Measurements from ENCODE around the gene ZNF526. TPM values are rescaled to one million over a fixed set of nuclear protein-coding genes. Genes with fewer than 3 reads are reported as not detected.

Gene ZNF526
- total and polyA plus RNA-seq, 5 donors from 2014 or later: 4.0 to 8.8 (median 5.8) TPM

DNA sequence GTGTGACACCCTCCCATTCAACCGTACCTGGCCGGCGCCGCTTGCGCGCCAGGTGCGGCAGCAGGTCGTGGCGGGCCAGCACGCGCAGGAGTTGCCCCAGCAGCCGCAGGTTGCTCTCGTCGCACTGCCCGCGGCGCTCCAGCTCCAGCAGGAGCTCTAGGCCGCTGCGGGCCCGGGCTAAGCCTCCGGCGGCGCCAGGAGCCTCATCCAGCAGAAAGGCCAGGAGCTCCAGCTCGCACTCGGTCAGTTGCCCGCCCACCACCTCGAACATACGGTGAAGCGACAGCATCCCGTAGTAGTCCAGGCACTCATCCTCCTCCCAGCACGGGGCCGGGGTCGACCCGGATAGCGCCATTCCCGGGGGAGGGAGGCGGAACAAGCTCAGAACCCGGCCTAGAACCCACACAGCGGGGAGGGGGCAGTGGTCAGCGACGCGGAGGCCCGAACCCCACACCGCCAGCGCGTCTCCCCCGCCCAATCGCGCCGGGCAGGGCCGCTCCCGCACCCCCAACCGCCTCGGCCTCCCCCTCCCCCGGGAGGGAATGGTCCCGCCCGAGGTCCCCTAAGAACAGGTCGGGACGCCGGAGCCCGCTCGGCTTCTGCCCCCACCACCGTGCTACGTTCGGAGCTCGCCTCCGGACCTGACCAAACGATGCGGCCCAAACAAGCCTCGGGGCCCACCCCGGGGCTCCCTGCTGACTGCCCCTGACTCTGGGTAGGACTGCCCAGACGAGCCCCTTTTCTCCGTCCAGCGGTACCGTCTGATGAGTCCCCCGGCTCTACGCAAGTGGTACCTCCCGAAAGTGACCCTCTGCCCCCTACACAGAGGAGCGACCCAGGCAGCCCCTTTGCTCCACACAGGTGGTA, 3.2 kb upstream of the ZNF526 start:
- Histone ChIP-seq H3K27ac (ENCODE audit: insufficient read depth, low read length, poor library complexity, severe bottlenecking) (peak overlapping the region; percentile 97), H3K4me1 (ENCODE audit: control insufficient read depth, insufficient read depth, low read length, poor library complexity, severe bottlenecking) (peaks cover 85% of the 10 kb centered on the region), H3K27me3 (ENCODE audit: control insufficient read depth, insufficient read depth, low read length) (no peaks in the 10 kb centered on the region), H3K36me3 (ENCODE audit: control insufficient read depth, insufficient read depth, low read length) (peaks cover 41% of the 10 kb centered on the region), H3K4me3 (ENCODE audit: low read depth, low read length) (peak overlapping the region; percentile 96), H3K9me3 (ENCODE audit: control insufficient read depth in 2 of 2, low read length in 2 of 2) (no peaks in the 10 kb centered on the region)
- Mint-ChIP-seq H3K4me3 (peak overlapping the region; percentile 91 to 98 (median 95)), H3K4me1 (peaks cover 22 to 81% (median 61%) of the 10 kb centered on the region in 4 donors), H3K9me3 (peaks cover 0 to 2% (median 0%) of the 10 kb centered on the region in 7 donors), H3K36me3 (peaks cover 38% of the 10 kb centered on the region), H3K27ac (peak overlapping the region; percentile 96 to 100 (median 97)), H3K27me3 (peaks cover 7% of the 10 kb centered on the region)
- ATAC-seq (ENCODE audit: low read depth in 2 of 2) (no peak), DNase-seq (peak in 2 of 3 donors; percentile 25 to 34)

DNA sequence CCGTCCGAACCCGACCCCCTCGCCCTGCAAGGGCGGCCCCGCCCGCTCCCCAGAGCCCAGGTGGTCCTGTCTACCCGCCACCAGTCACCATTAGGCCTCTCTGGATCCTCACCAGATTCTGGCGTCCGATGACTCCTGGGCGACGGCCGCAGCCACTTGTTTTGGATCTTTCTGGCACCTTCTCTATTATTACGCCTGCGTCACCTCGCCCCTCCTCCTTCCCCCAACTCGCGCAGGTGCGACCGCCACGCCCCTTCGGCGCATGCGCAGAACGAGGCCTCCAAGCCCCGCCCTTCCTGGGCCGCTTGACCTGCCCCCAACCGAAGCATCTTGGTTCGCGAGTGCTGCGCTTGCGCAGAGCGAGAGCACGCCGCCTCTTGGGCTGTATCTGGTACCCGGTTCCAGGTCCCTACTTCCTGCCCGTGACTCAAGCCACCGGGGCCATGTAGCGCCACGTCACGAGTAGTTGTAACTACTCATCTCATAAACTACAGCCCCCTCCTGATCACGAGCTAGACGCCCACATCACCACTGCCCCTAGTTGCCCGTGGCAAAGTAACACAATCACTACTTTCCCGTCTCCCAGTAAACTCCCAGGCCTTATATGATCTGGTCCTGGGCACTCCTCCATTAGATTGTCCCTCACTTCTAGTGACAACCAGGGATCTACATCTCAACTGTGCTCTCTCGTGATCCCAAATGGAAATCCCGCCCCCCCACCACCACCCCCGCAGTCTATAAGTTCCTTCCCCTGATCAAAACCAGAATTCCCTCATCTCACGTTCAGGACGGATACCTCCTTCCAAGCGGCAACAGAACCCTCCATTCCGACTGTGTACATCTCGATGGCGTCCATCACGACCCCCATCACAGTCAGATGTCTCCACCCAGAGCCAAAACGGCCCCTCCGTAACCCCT, 2.3 kb upstream of the ZNF526 start, which contains the start of gene DEDD2:
Gene DEDD2 (minus strand): TSS at position 158 of the 918 bp plus-strand sequence. CDS start 670 bp downstream, outside the sequence.
- Mint-ChIP-seq H3K27ac (peak within 1 kb of the TSS; percentile 96 to 100 (median 97)), H3K36me3 (peaks cover 34% of the 10 kb centered on the region), H3K9me3 (peaks cover 0 to 2% (median 0%) of the 10 kb centered on the region in 7 donors), H3K27me3 (peaks cover 7% of the 10 kb centered on the region), H3K4me1 (peaks cover 20 to 81% (median 64%) of the 10 kb centered on the region in 4 donors), H3K4me3 (peak within 1 kb of the TSS; percentile 91 to 98 (median 96))
- H3K4me3 ChIP-seq (ENCODE audit: low read depth, low read length): peak within 1 kb of the TSS; percentile 96
- peak within 1 kb of the TSS; percentile 97 for H3K27ac ChIP-seq (ENCODE audit: insufficient read depth, low read length, poor library complexity, severe bottlenecking)
- H3K9me3 ChIP-seq (ENCODE audit: control insufficient read depth in 2 of 2, low read length in 2 of 2): no peaks in the 10 kb centered on the region
- DNase-seq (peak; percentile 99 to 100 (median 100)), ATAC-seq (ENCODE audit: low read depth in 2 of 2) (peak; percentile 79 to 82)
- H3K36me3 ChIP-seq (ENCODE audit: control insufficient read depth, insufficient read depth, low read length): peaks cover 33% of the 10 kb centered on the region
- no peaks in the 10 kb centered on the region for H3K27me3 ChIP-seq (ENCODE audit: control insufficient read depth, insufficient read depth, low read length)
- peaks cover 80% of the 10 kb centered on the region for H3K4me1 ChIP-seq (ENCODE audit: control insufficient read depth, insufficient read depth, low read length, poor library complexity, severe bottlenecking)

GRCh38 chr19:42220751-42221097, 612 bp downstream of the ZNF526 start:
- peaks cover 52% of the 10 kb centered on the region for H3K4me1 ChIP-seq (ENCODE audit: control insufficient read depth, insufficient read depth, low read length, poor library complexity, severe bottlenecking)
- Mint-ChIP-seq H3K4me3 (peak overlapping the region; percentile 94 to 100 (median 98)), H3K4me1 (peaks cover 12 to 58% (median 40%) of the 10 kb centered on the region in 4 donors), H3K9me3 (peaks cover 0 to 2% (median 0%) of the 10 kb centered on the region in 7 donors), H3K27ac (peak overlapping the region; percentile 41 to 99 (median 97)), H3K27me3 (peaks cover 7% of the 10 kb centered on the region), H3K36me3 (peaks cover 13% of the 10 kb centered on the region)
- peak overlapping the region; percentile 97 for H3K27ac ChIP-seq (ENCODE audit: insufficient read depth, low read length, poor library complexity, severe bottlenecking)
- H3K36me3 ChIP-seq (ENCODE audit: control insufficient read depth, insufficient read depth, low read length): peaks cover 20% of the 10 kb centered on the region
- H3K4me3 ChIP-seq (ENCODE audit: low read depth, low read length): peak overlapping the region; percentile 76
- ATAC-seq (ENCODE audit: low read depth in 2 of 2) (no peak), DNase-seq (no peak)
- H3K27me3 ChIP-seq (ENCODE audit: control insufficient read depth, insufficient read depth, low read length): no peaks in the 10 kb centered on the region
- H3K9me3 ChIP-seq (ENCODE audit: control insufficient read depth in 2 of 2, low read length in 2 of 2): no peaks in the 10 kb centered on the region

- peak overlapping the region in 1 of 3 donors; percentile 60 for H3K27ac Mint-ChIP-seq
- H3K36me3 ChIP-seq (ENCODE audit: control insufficient read depth, insufficient read depth, low read length): peaks cover 51% of the 10 kb centered on the region
Measured at GRCh38 chr19:42224940-42225717, 5.0 kb downstream of the ZNF526 start.

GRCh38 chr19:42225718-42226292, 5.7 kb downstream of the ZNF526 start:
- DNase-seq: no peak
- peaks cover 56% of the 10 kb centered on the region for H3K36me3 ChIP-seq (ENCODE audit: control insufficient read depth, insufficient read depth, low read length)
- H3K36me3 Mint-ChIP-seq: peaks cover 24% of the 10 kb centered on the region

More at GRCh38 chr19:42224940-42225717, 5.0 kb downstream of the ZNF526 start:
- DNase-seq (no peak), ATAC-seq (ENCODE audit: low read depth in 2 of 2) (no peak)
- Mint-ChIP-seq H3K4me3 (no peak overlapping the region), H3K27me3 (peaks cover 3% of the 10 kb centered on the region), H3K4me1 (peaks cover under 1 to 50% (median 24%) of the 10 kb centered on the region in 4 donors), H3K36me3 (peaks cover 26% of the 10 kb centered on the region), H3K9me3 (peaks cover 0 to 1% (median 0%) of the 10 kb centered on the region in 7 donors)
- peaks cover 20% of the 10 kb centered on the region for H3K4me1 ChIP-seq (ENCODE audit: control insufficient read depth, insufficient read depth, low read length, poor library complexity, severe bottlenecking)
- H3K27me3 ChIP-seq (ENCODE audit: control insufficient read depth, insufficient read depth, low read length): no peaks in the 10 kb centered on the region
- H3K27ac ChIP-seq (ENCODE audit: insufficient read depth, low read length, poor library complexity, severe bottlenecking): no peak overlapping the region
- no peak overlapping the region for H3K4me3 ChIP-seq (ENCODE audit: low read depth, low read length)
- H3K9me3 ChIP-seq (ENCODE audit: control insufficient read depth in 2 of 2, low read length in 2 of 2): no peaks in the 10 kb centered on the region

GRCh38 chr19:42226886-42227285, 6.8 kb downstream of the ZNF526 start:
- no peak overlapping the region for H3K4me3 ChIP-seq (ENCODE audit: low read depth, low read length)
- Mint-ChIP-seq H3K4me3 (peak overlapping the region in 1 of 4 donors; percentile 5), H3K4me1 (peaks cover 0 to 38% (median 16%) of the 10 kb centered on the region in 4 donors), H3K27me3 (no peaks in the 10 kb centered on the region), H3K27ac (peak overlapping the region in 1 of 3 donors; percentile 74), H3K36me3 (peaks cover 25% of the 10 kb centered on the region), H3K9me3 (peaks cover 0 to 1% (median 0%) of the 10 kb centered on the region in 7 donors)
- no peaks in the 10 kb centered on the region for H3K27me3 ChIP-seq (ENCODE audit: control insufficient read depth, insufficient read depth, low read length)
- no peaks in the 10 kb centered on the region for H3K9me3 ChIP-seq (ENCODE audit: control insufficient read depth in 2 of 2, low read length in 2 of 2)
- H3K36me3 ChIP-seq (ENCODE audit: control insufficient read depth, insufficient read depth, low read length): peaks cover 66% of the 10 kb centered on the region
- DNase-seq: no peak
- no peak overlapping the region for H3K27ac ChIP-seq (ENCODE audit: insufficient read depth, low read length, poor library complexity, severe bottlenecking)
- H3K4me1 ChIP-seq (ENCODE audit: control insufficient read depth, insufficient read depth, low read length, poor library complexity, severe bottlenecking): peaks cover 3% of the 10 kb centered on the region
- ATAC-seq (ENCODE audit: low read depth in 2 of 2): no peak

More at GRCh38 chr19:42225718-42226292, 5.7 kb downstream of the ZNF526 start:
- no peaks in the 10 kb centered on the region for H3K27me3 Mint-ChIP-seq
- Histone ChIP-seq H3K4me1 (ENCODE audit: control insufficient read depth, insufficient read depth, low read length, poor library complexity, severe bottlenecking) (peaks cover 14% of the 10 kb centered on the region), H3K27ac (ENCODE audit: insufficient read depth, low read length, poor library complexity, severe bottlenecking) (no peak overlapping the region), H3K9me3 (ENCODE audit: control insufficient read depth in 2 of 2, low read length in 2 of 2) (no peaks in the 10 kb centered on the region), H3K27me3 (ENCODE audit: control insufficient read depth, insufficient read depth, low read length) (no peaks in the 10 kb centered on the region), H3K4me3 (ENCODE audit: low read depth, low read length) (no peak overlapping the region)
- no peak overlapping the region for H3K27ac Mint-ChIP-seq
- peaks cover 0 to 1% (median 0%) of the 10 kb centered on the region in 7 donors for H3K9me3 Mint-ChIP-seq
- peaks cover 0 to 43% (median 18%) of the 10 kb centered on the region in 4 donors for H3K4me1 Mint-ChIP-seq
- ATAC-seq (ENCODE audit: low read depth in 2 of 2): no peak
- peak overlapping the region in 1 of 4 donors; percentile 77 for H3K4me3 Mint-ChIP-seq

Measured in CD4-positive, CD25-positive, alpha-beta regulatory T cell (primary cell).